Stomach smooth muscle (tissue), 2 donors: ENCODE results near the gene TNP2.

Source experiments
- H3K27ac ChIP-seq: one replicate; pipeline ENCODE4 v1.7.0; 2013; ENCODE audit warnings: mild to moderate bottlenecking, low read length, inconsistent platforms
- H3K27me3 ChIP-seq, 2 donors: one replicate each; pipeline ENCODE4 v1.7.0; 2013; ENCODE audit warnings: low read length in 2 of 2; ENCODE audit not compliant: insufficient read depth in 2 of 2, control insufficient read depth in 1 of 2
- H3K36me3 ChIP-seq, 2 donors: one replicate each; pipeline ENCODE4 v1.7.0; 2013; ENCODE audit warnings: low read length in 2 of 2; ENCODE audit not compliant: control insufficient read depth in 2 of 2, insufficient read depth in 2 of 2
- H3K4me1 ChIP-seq: one replicate; pipeline ENCODE4 v1.7.0; 2013; ENCODE audit warnings: low read length; ENCODE audit not compliant: control insufficient read depth, insufficient read depth
- H3K4me3 ChIP-seq, 2 donors: one replicate each; pipeline ENCODE4 v1.7.0; 2013; ENCODE audit warnings: low read length in 2 of 2
- H3K9ac ChIP-seq, 2 donors: one replicate each; pipeline ENCODE4 v1.7.0; 2013; ENCODE audit warnings: low read length in 2 of 2, mild to moderate bottlenecking in 1 of 2
- H3K9me3 ChIP-seq, 2 donors: one replicate each; pipeline ENCODE4 v1.7.0; 2013; ENCODE audit warnings: low read length in 2 of 2; ENCODE audit not compliant: control insufficient read depth in 2 of 2
- donor health status: healthy.
- donor health status: Pancreatic carcinoma.

The TNP2 gene

GRCh38 chr16:11253995-11254912, 14.9 kb downstream of the TNP2 start:
- Histone ChIP-seq H3K9ac (peak overlapping the region; percentile 29 to 53), H3K27me3 (no peaks in the 10 kb centered on the region), H3K9me3 (no peaks in the 10 kb centered on the region), H3K27ac (peak overlapping the region; percentile 24), H3K4me1 (peaks cover 41% of the 10 kb centered on the region), H3K36me3 (peaks cover 0 to 6% of the 10 kb centered on the region in 2 donors), H3K4me3 (peak overlapping the region; percentile 50 to 85)

- Histone ChIP-seq H3K4me3 (peak overlapping the region in 1 of 2 donors; percentile 66), H3K4me1 (peaks cover 33% of the 10 kb centered on the region), H3K27me3 (no peaks in the 10 kb centered on the region), H3K9me3 (no peaks in the 10 kb centered on the region), H3K9ac (peak overlapping the region in 1 of 2 donors; percentile 32), H3K27ac (peak overlapping the region; percentile 24), H3K36me3 (peaks cover 0 to 6% of the 10 kb centered on the region in 2 donors)
Observed at GRCh38 chr16:11253009-11253994, 15.8 kb downstream of the TNP2 start.

GRCh38 chr16:11252482-11252931, 16.6 kb downstream of the TNP2 start:
- Histone ChIP-seq H3K4me1 (peaks cover 32% of the 10 kb centered on the region), H3K4me3 (peak overlapping the region in 1 of 2 donors; percentile 8), H3K9me3 (no peaks in the 10 kb centered on the region), H3K36me3 (peaks cover 0 to 6% of the 10 kb centered on the region in 2 donors), H3K27me3 (no peaks in the 10 kb centered on the region), H3K27ac (no peak overlapping the region), H3K9ac (no peak overlapping the region)

GRCh38 chr16:11251525-11252481, 17.3 kb downstream of the TNP2 start:
- H3K36me3 ChIP-seq = peaks cover 0 to 6% of the 10 kb centered on the region in 2 donors
- no peak overlapping the region for H3K4me3 ChIP-seq
- no peaks in the 10 kb centered on the region for H3K9me3 ChIP-seq
- no peaks in the 10 kb centered on the region for H3K27me3 ChIP-seq
- H3K27ac ChIP-seq = no peak overlapping the region
- H3K4me1 ChIP-seq = peaks cover 24% of the 10 kb centered on the region
- H3K9ac ChIP-seq = no peak overlapping the region

- Histone ChIP-seq H3K27ac (no peak overlapping the region), H3K27me3 (no peaks in the 10 kb centered on the region), H3K9ac (no peak overlapping the region), H3K9me3 (no peaks in the 10 kb centered on the region), H3K36me3 (peaks cover 0 to 6% of the 10 kb centered on the region in 2 donors), H3K4me1 (peaks cover 21% of the 10 kb centered on the region), H3K4me3 (no peak overlapping the region)
Observed at GRCh38 chr16:11250786-11251524, 18.2 kb downstream of the TNP2 start.

- H3K36me3 ChIP-seq = peaks cover 0 to 6% of the 10 kb centered on the region in 2 donors
- H3K9me3 ChIP-seq = no peaks in the 10 kb centered on the region
- H3K4me1 ChIP-seq = peaks cover 18% of the 10 kb centered on the region
- H3K9ac ChIP-seq = no peak overlapping the region
- H3K27ac ChIP-seq = no peak overlapping the region
- H3K27me3 ChIP-seq = no peaks in the 10 kb centered on the region
- no peak overlapping the region for H3K4me3 ChIP-seq
Observed at GRCh38 chr16:11250091-11250785, 18.9 kb downstream of the TNP2 start.

- no peak overlapping the region for H3K27ac ChIP-seq
- H3K9me3 ChIP-seq = no peaks in the 10 kb centered on the region
- peaks cover 0 to 6% of the 10 kb centered on the region in 2 donors for H3K36me3 ChIP-seq
- H3K9ac ChIP-seq = no peak overlapping the region
- no peaks in the 10 kb centered on the region for H3K27me3 ChIP-seq
- no peak overlapping the region for H3K4me3 ChIP-seq
- H3K4me1 ChIP-seq = peaks cover 10% of the 10 kb centered on the region
Observed at GRCh38 chr16:11249233-11250061, 19.7 kb downstream of the TNP2 start.

- Histone ChIP-seq H3K27me3 (no peaks in the 10 kb centered on the region), H3K4me3 (no peak overlapping the region), H3K9me3 (no peaks in the 10 kb centered on the region), H3K27ac (no peak overlapping the region), H3K36me3 (peaks cover 0 to 6% of the 10 kb centered on the region in 2 donors), H3K4me1 (no peaks in the 10 kb centered on the region), H3K9ac (no peak overlapping the region)
Observed at GRCh38 chr16:11248133-11248532, 21.0 kb downstream of the TNP2 start.
